ENCODE data around the gene DENND11.

The DENND11 gene

GRCh38 chr7:141686074-141686473 lies 15.9 kb downstream of the DENND11 start:
- no peak overlapping the region for H3K4me3 ChIP-seq (ENCODE audit: low read length in 2 of 2)
- H3K27me3 ChIP-seq (ENCODE audit: control insufficient read depth in 2 of 2, insufficient read depth in 2 of 2, low read length in 2 of 2), result no peaks in the 10 kb centered on the region
- H3K27ac ChIP-seq (ENCODE audit: low read depth in 2 of 2, low read length in 2 of 2), result no peak overlapping the region
- peaks cover 20 to 28% of the 10 kb centered on the region in 2 donors for H3K36me3 ChIP-seq (ENCODE audit: control insufficient read depth in 2 of 2, insufficient read depth in 2 of 2, low read length in 2 of 2)
- H3K9ac ChIP-seq (ENCODE audit: low read depth in 1 of 2, low read length in 2 of 2), result no peak overlapping the region
- H3K4me1 ChIP-seq (ENCODE audit: control insufficient read depth in 2 of 2, insufficient read depth in 2 of 2, low read length in 2 of 2), result no peaks in the 10 kb centered on the region
- H3K9me3 ChIP-seq (ENCODE audit: control insufficient read depth in 2 of 2, low read length in 2 of 2), result no peaks in the 10 kb centered on the region

- Histone ChIP-seq H3K27me3 (ENCODE audit: control insufficient read depth in 2 of 2, insufficient read depth in 2 of 2, low read length in 2 of 2) (no peaks in the 10 kb centered on the region), H3K36me3 (ENCODE audit: control insufficient read depth in 2 of 2, insufficient read depth in 2 of 2, low read length in 2 of 2) (peaks cover 20 to 35% of the 10 kb centered on the region in 2 donors), H3K27ac (ENCODE audit: low read depth in 2 of 2, low read length in 2 of 2) (no peak overlapping the region), H3K9ac (ENCODE audit: low read depth in 1 of 2, low read length in 2 of 2) (no peak overlapping the region), H3K4me1 (ENCODE audit: control insufficient read depth in 2 of 2, insufficient read depth in 2 of 2, low read length in 2 of 2) (no peaks in the 10 kb centered on the region), H3K4me3 (ENCODE audit: low read length in 2 of 2) (no peak overlapping the region), H3K9me3 (ENCODE audit: control insufficient read depth in 2 of 2, low read length in 2 of 2) (no peaks in the 10 kb centered on the region)
These were observed 16.5 kb downstream of the DENND11 start for GRCh38 chr7:141685285-141686023.

GRCh38 chr7:141679014-141679413 lies 23.0 kb downstream of the DENND11 start:
- Histone ChIP-seq H3K27me3 (ENCODE audit: control insufficient read depth in 2 of 2, insufficient read depth in 2 of 2, low read length in 2 of 2) (no peaks in the 10 kb centered on the region), H3K36me3 (ENCODE audit: control insufficient read depth in 2 of 2, insufficient read depth in 2 of 2, low read length in 2 of 2) (peaks cover 9 to 22% of the 10 kb centered on the region in 2 donors), H3K4me1 (ENCODE audit: control insufficient read depth in 2 of 2, insufficient read depth in 2 of 2, low read length in 2 of 2) (no peaks in the 10 kb centered on the region), H3K9me3 (ENCODE audit: control insufficient read depth in 2 of 2, low read length in 2 of 2) (no peaks in the 10 kb centered on the region), H3K9ac (ENCODE audit: low read depth in 1 of 2, low read length in 2 of 2) (no peak overlapping the region), H3K27ac (ENCODE audit: low read depth in 2 of 2, low read length in 2 of 2) (no peak overlapping the region), H3K4me3 (ENCODE audit: low read length in 2 of 2) (no peak overlapping the region)

- H3K27me3 ChIP-seq (ENCODE audit: control insufficient read depth in 2 of 2, insufficient read depth in 2 of 2, low read length in 2 of 2), result no peaks in the 10 kb centered on the region
- H3K9ac ChIP-seq (ENCODE audit: low read depth in 1 of 2, low read length in 2 of 2), result no peak overlapping the region
- no peaks in the 10 kb centered on the region for H3K9me3 ChIP-seq (ENCODE audit: control insufficient read depth in 2 of 2, low read length in 2 of 2)
These were observed 25.3 kb downstream of the DENND11 start for GRCh38 chr7:141676618-141677017.

GRCh38 chr7:141675436-141676215 lies 26.3 kb downstream of the DENND11 start:
- Histone ChIP-seq H3K4me1 (ENCODE audit: control insufficient read depth in 2 of 2, insufficient read depth in 2 of 2, low read length in 2 of 2) (no peaks in the 10 kb centered on the region), H3K9ac (ENCODE audit: low read depth in 1 of 2, low read length in 2 of 2) (no peak overlapping the region), H3K9me3 (ENCODE audit: control insufficient read depth in 2 of 2, low read length in 2 of 2) (no peaks in the 10 kb centered on the region), H3K36me3 (ENCODE audit: control insufficient read depth in 2 of 2, insufficient read depth in 2 of 2, low read length in 2 of 2) (peaks cover 7 to 19% of the 10 kb centered on the region in 2 donors), H3K27me3 (ENCODE audit: control insufficient read depth in 2 of 2, insufficient read depth in 2 of 2, low read length in 2 of 2) (no peaks in the 10 kb centered on the region), H3K4me3 (ENCODE audit: low read length in 2 of 2) (no peak overlapping the region), H3K27ac (ENCODE audit: low read depth in 2 of 2, low read length in 2 of 2) (no peak overlapping the region)

More at GRCh38 chr7:141676618-141677017, 25.3 kb downstream of the DENND11 start:
- Histone ChIP-seq H3K27ac (ENCODE audit: low read depth in 2 of 2, low read length in 2 of 2) (no peak overlapping the region), H3K4me3 (ENCODE audit: low read length in 2 of 2) (no peak overlapping the region), H3K36me3 (ENCODE audit: control insufficient read depth in 2 of 2, insufficient read depth in 2 of 2, low read length in 2 of 2) (peaks cover 4 to 26% of the 10 kb centered on the region in 2 donors), H3K4me1 (ENCODE audit: control insufficient read depth in 2 of 2, insufficient read depth in 2 of 2, low read length in 2 of 2) (no peaks in the 10 kb centered on the region)

- Histone ChIP-seq H3K27me3 (ENCODE audit: control insufficient read depth in 2 of 2, insufficient read depth in 2 of 2, low read length in 2 of 2) (no peaks in the 10 kb centered on the region), H3K4me1 (ENCODE audit: control insufficient read depth in 2 of 2, insufficient read depth in 2 of 2, low read length in 2 of 2) (no peaks in the 10 kb centered on the region), H3K9me3 (ENCODE audit: control insufficient read depth in 2 of 2, low read length in 2 of 2) (no peaks in the 10 kb centered on the region), H3K27ac (ENCODE audit: low read depth in 2 of 2, low read length in 2 of 2) (no peak overlapping the region), H3K36me3 (ENCODE audit: control insufficient read depth in 2 of 2, insufficient read depth in 2 of 2, low read length in 2 of 2) (peaks cover 8 to 15% of the 10 kb centered on the region in 2 donors), H3K4me3 (ENCODE audit: low read length in 2 of 2) (no peak overlapping the region), H3K9ac (ENCODE audit: low read depth in 1 of 2, low read length in 2 of 2) (no peak overlapping the region)
These were observed 27.3 kb downstream of the DENND11 start for GRCh38 chr7:141674702-141675101.

- H3K9me3 ChIP-seq (ENCODE audit: control insufficient read depth in 2 of 2, low read length in 2 of 2), result no peaks in the 10 kb centered on the region
- H3K36me3 ChIP-seq (ENCODE audit: control insufficient read depth in 2 of 2, insufficient read depth in 2 of 2, low read length in 2 of 2), result peaks cover 8 to 15% of the 10 kb centered on the region in 2 donors
- no peak overlapping the region for H3K27ac ChIP-seq (ENCODE audit: low read depth in 2 of 2, low read length in 2 of 2)
- H3K4me1 ChIP-seq (ENCODE audit: control insufficient read depth in 2 of 2, insufficient read depth in 2 of 2, low read length in 2 of 2), result no peaks in the 10 kb centered on the region
- H3K9ac ChIP-seq (ENCODE audit: low read depth in 1 of 2, low read length in 2 of 2), result no peak overlapping the region
- no peaks in the 10 kb centered on the region for H3K27me3 ChIP-seq (ENCODE audit: control insufficient read depth in 2 of 2, insufficient read depth in 2 of 2, low read length in 2 of 2)
- no peak overlapping the region for H3K4me3 ChIP-seq (ENCODE audit: low read length in 2 of 2)
These were observed 27.7 kb downstream of the DENND11 start for GRCh38 chr7:141674171-141674671.

GRCh38 chr7:141673346-141673745 lies 28.6 kb downstream of the DENND11 start:
- Histone ChIP-seq H3K36me3 (ENCODE audit: control insufficient read depth in 2 of 2, insufficient read depth in 2 of 2, low read length in 2 of 2) (peaks cover 8 to 15% of the 10 kb centered on the region in 2 donors), H3K4me1 (ENCODE audit: control insufficient read depth in 2 of 2, insufficient read depth in 2 of 2, low read length in 2 of 2) (no peaks in the 10 kb centered on the region), H3K4me3 (ENCODE audit: low read length in 2 of 2) (no peak overlapping the region), H3K27me3 (ENCODE audit: control insufficient read depth in 2 of 2, insufficient read depth in 2 of 2, low read length in 2 of 2) (no peaks in the 10 kb centered on the region), H3K9ac (ENCODE audit: low read depth in 1 of 2, low read length in 2 of 2) (no peak overlapping the region), H3K27ac (ENCODE audit: low read depth in 2 of 2, low read length in 2 of 2) (no peak overlapping the region), H3K9me3 (ENCODE audit: control insufficient read depth in 2 of 2, low read length in 2 of 2) (no peaks in the 10 kb centered on the region)

- Histone ChIP-seq H3K4me3 (ENCODE audit: low read length in 2 of 2) (no peak overlapping the region), H3K9ac (ENCODE audit: low read depth in 1 of 2, low read length in 2 of 2) (no peak overlapping the region), H3K4me1 (ENCODE audit: control insufficient read depth in 2 of 2, insufficient read depth in 2 of 2, low read length in 2 of 2) (no peaks in the 10 kb centered on the region), H3K36me3 (ENCODE audit: control insufficient read depth in 2 of 2, insufficient read depth in 2 of 2, low read length in 2 of 2) (peaks cover 8 to 15% of the 10 kb centered on the region in 2 donors), H3K27ac (ENCODE audit: low read depth in 2 of 2, low read length in 2 of 2) (no peak overlapping the region), H3K27me3 (ENCODE audit: control insufficient read depth in 2 of 2, insufficient read depth in 2 of 2, low read length in 2 of 2) (no peaks in the 10 kb centered on the region), H3K9me3 (ENCODE audit: control insufficient read depth in 2 of 2, low read length in 2 of 2) (no peaks in the 10 kb centered on the region)
These were observed 30.1 kb downstream of the DENND11 start for GRCh38 chr7:141671705-141672496.

All from mucosa of rectum (tissue), 2 donors.